Measurements from ENCODE around the gene HLA-E. TPM values are rescaled to one million over a fixed set of nuclear protein-coding genes. Genes with fewer than 3 reads are reported as not detected.
"Not testable (repeated sequence)": the region's sequence is repeated elsewhere in the genome, so short reads cannot be mapped to it uniquely, and the experiment has no call there.

HLA-E gene
- total RNA-seq, 1 donor from 2014 or later: 89.9 TPM

DNA sequence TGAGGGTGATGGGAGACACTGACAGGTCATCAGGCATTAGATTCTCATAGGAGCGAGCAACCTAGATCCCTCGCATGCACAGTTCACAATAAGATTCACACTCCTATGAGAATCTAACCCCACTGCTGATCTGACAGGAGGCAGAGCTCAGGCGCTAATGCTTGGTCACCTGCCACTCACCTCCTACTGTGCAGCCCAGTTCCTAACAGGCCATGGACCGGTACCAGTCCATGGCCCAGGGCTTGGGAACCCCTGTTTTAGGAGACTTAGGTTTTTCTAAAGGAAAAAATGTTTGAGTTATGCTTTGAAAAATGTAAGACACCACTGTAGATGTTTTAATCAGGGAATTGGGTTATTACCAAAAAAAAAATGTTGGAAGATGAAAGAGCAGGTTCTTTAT is 6.7 kb downstream of the HLA-E start:
- Mint-ChIP-seq H3K9me3 (ENCODE audit: low read depth) (no peaks in the 10 kb centered on the region), H3K36me3 (ENCODE audit: low read depth) (peaks cover 10% of the 10 kb centered on the region), H3K4me3 (ENCODE audit: unreplicated experiment) (no peak overlapping the region), H3K27me3 (ENCODE audit: low read depth) (no peaks in the 10 kb centered on the region), H3K4me1 (ENCODE audit: low read depth) (peaks cover 8% of the 10 kb centered on the region), H3K27ac (ENCODE audit: unreplicated experiment) (no peak overlapping the region)
- DNase-seq (ENCODE audit: low spot score): no peak
- TF ChIP-seq, protein P1, sequence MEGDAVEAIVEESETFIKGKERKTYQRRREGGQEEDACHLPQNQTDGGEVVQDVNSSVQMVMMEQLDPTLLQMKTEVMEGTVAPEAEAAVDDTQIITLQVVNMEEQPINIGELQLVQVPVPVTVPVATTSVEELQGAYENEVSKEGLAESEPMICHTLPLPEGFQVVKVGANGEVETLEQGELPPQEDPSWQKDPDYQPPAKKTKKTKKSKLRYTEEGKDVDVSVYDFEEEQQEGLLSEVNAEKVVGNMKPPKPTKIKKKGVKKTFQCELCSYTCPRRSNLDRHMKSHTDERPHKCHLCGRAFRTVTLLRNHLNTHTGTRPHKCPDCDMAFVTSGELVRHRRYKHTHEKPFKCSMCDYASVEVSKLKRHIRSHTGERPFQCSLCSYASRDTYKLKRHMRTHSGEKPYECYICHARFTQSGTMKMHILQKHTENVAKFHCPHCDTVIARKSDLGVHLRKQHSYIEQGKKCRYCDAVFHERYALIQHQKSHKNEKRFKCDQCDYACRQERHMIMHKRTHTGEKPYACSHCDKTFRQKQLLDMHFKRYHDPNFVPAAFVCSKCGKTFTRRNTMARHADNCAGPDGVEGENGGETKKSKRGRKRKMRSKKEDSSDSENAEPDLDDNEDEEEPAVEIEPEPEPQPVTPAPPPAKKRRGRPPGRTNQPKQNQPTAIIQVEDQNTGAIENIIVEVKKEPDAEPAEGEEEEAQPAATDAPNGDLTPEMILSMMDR (IDR thresholded peaks at IDR 0.05): no peak

DNA sequence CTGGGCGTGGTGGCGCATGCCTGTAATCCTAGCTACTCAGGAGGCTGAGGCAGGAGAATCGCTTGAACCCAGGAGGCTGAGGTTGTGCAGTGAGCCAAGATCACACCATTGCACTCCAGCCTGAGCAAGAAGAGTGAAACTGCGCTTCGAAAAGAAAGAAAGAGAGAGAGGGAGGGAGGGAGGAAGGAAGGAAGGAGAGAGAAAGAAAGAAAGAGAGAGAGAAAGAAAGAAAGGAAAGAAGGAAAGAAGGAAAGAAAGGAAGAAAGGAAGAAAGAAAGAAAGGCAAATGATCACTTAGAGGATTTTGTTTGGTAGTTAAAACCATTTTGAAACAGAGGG is 7.9 kb downstream of the HLA-E start:
- not testable (repeated sequence) for H3K27me3 Mint-ChIP-seq (ENCODE audit: low read depth); H3K9me3 Mint-ChIP-seq (ENCODE audit: low read depth); H3K36me3 Mint-ChIP-seq (ENCODE audit: low read depth)

DNA sequence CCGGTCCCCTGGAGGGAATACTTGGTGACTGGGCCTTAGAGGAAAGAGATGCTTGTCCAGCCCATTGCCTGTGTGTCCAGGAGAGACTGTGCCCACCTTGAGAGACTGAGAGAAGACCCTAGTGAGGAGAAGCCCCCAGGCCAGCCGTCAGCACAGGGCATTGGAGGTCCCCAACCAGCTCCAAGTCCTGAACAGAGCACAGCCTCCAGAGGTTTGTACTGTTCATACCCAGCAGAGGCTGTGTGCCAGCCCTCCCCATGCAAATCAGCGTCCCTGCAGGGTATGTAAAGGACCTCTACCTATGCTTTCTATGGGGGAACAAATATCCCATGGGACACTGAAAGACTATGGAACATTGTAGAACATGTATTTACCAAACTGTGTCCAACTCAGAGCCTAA is 8.4 kb downstream of the HLA-E start:
- no peaks in the 10 kb centered on the region for H3K9me3 Mint-ChIP-seq (ENCODE audit: low read depth)
- H3K4me1 Mint-ChIP-seq (ENCODE audit: low read depth): peaks cover 8% of the 10 kb centered on the region
- DNase-seq (ENCODE audit: low spot score): no peak
- H3K27ac Mint-ChIP-seq (ENCODE audit: unreplicated experiment): no peak overlapping the region
- no peak overlapping the region for H3K4me3 Mint-ChIP-seq (ENCODE audit: unreplicated experiment)
- TF ChIP-seq, protein P1 (IDR thresholded peaks at IDR 0.05): no peak
- H3K36me3 Mint-ChIP-seq (ENCODE audit: low read depth): peaks cover under 1% of the 10 kb centered on the region
- H3K27me3 Mint-ChIP-seq (ENCODE audit: low read depth): no peaks in the 10 kb centered on the region

More for the DNA sequence above, 7.9 kb downstream of the HLA-E start:
- H3K27ac Mint-ChIP-seq (ENCODE audit: unreplicated experiment); DNase-seq (ENCODE audit: low spot score); H3K4me3 Mint-ChIP-seq (ENCODE audit: unreplicated experiment); H3K4me1 Mint-ChIP-seq (ENCODE audit: low read depth): not testable (repeated sequence)

DNA sequence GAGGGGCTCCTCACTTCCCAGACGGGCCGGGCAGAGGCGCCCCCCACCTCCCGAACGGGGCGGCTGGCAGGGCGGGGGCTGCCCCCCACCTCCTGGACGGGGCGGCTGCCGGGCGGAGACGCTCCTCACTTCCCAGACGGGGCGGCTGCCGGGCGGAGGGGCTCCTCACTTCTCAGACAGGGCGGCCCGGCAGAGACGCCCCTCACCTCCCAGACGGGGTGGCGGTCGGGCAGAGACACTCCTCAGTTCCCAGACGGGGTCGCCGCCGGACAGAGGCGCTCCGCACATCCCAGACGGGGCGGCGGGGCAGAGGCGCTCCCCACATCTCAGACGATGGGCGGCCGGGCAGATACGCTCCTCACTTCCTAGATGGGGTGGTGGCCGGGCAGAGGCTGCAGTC is 9.4 kb downstream of the HLA-E start:
- not testable (repeated sequence) for H3K36me3 Mint-ChIP-seq (ENCODE audit: low read depth); H3K4me3 Mint-ChIP-seq (ENCODE audit: unreplicated experiment); H3K27ac Mint-ChIP-seq (ENCODE audit: unreplicated experiment); DNase-seq (ENCODE audit: low spot score); H3K4me1 Mint-ChIP-seq (ENCODE audit: low read depth); H3K9me3 Mint-ChIP-seq (ENCODE audit: low read depth); H3K27me3 Mint-ChIP-seq (ENCODE audit: low read depth)

DNA sequence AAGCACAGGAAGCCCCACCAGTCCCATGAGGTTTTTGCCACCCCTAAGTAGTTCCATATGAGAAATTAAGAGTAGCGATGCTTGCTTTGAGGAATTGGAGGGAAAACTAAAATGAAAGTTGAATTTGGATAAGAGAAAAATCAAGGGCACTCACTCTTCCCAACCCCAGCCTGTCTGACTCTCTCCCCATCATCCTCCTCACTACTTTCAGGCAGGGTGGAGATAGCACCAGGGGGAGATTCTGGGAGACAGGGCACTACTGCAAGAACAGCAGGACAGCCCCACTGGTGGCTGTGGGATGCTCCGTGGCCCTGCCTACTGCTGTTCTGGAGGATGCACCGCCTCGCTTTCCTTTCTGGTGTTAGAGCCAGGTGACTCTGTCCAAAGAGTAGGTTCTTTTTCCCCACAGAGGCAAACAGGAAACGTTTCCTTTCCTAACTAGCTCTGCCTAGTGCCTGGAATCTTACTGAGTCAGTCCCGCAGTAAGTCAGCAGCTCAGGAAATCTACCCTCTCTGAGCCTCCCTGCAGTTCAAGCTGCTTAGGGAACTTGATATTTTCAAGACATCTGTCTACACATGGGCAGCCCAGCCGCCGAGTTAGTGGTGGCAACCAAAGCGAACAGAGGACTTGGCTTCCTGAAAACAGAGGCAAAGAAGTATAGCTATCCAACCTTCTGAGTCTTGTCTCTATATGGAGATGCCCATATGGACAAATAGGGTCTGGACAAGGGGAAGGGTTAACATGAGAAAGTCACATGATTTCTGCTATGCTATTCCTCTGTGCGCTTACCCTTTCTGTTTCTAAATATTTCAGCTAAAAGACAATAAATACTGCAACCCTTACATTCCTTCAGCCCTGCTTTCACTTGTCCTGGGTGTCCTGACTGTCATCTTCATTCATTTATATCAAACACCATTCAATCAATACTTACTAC is 11.4 kb downstream of the HLA-E start:
- DNase-seq (ENCODE audit: low spot score): no peak
- Mint-ChIP-seq H3K4me3 (ENCODE audit: unreplicated experiment) (no peak overlapping the region), H3K27ac (ENCODE audit: unreplicated experiment) (no peak overlapping the region), H3K27me3 (ENCODE audit: low read depth) (no peaks in the 10 kb centered on the region), H3K9me3 (ENCODE audit: low read depth) (no peaks in the 10 kb centered on the region), H3K4me1 (ENCODE audit: low read depth) (peaks cover 8% of the 10 kb centered on the region), H3K36me3 (ENCODE audit: low read depth) (no peaks in the 10 kb centered on the region)
- TF ChIP-seq, protein P1 (IDR thresholded peaks at IDR 0.05): no peak

DNA sequence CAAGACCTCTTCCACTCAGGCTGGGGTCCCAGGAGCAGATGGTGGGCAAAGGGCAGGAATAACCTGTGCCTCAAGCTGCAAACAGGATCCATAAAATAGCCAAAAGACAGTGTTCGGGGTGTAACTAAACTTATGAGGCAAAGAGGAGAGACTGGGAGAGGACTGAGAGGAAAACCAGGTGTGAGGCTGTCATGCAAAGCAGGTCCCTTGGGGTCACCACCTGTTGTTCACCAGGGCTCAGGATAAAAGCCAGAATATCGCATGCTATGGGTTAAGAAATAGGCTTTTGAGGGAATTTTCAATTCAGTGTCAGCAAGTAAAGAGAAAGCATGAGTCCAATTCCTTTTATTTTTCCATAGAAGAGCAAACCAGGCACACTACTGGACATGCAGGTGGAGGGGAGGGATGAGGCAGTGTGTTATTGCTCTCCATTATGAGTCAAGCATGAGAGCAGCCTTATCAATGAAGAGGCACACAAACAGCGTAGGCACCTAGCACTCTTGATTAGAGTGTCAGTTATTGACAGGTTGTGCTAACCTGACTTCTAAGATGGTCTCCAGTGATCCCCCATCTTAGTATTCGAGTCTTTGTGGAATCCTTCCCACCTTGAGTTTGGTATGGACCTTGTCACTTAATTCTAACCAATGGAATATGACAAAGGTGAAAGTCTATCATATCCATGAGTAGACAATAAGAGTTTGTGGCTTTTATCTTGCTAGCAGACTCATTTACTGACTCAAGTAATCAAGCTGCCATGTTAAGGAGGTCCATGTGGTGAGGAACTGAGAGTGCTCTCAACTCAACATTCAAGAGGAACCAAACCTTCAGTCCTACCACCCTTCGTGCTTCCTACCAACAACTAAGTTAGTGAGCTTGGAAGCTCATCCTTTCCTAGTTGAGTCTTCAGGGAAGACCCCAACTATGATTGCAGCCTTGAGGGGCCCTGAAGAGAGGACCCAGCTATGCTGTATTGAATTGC is 18.8 kb downstream of the HLA-E start:
- H3K36me3 Mint-ChIP-seq (ENCODE audit: low read depth): no peaks in the 10 kb centered on the region
- no peak overlapping the region for H3K27ac Mint-ChIP-seq (ENCODE audit: unreplicated experiment)
- DNase-seq (ENCODE audit: low spot score): no peak
- H3K9me3 Mint-ChIP-seq (ENCODE audit: low read depth): no peaks in the 10 kb centered on the region
- no peaks in the 10 kb centered on the region for H3K4me1 Mint-ChIP-seq (ENCODE audit: low read depth)
- TF ChIP-seq, protein P1 (IDR thresholded peaks at IDR 0.05): no peak
- no peak overlapping the region for H3K4me3 Mint-ChIP-seq (ENCODE audit: unreplicated experiment)
- peaks cover 3% of the 10 kb centered on the region for H3K27me3 Mint-ChIP-seq (ENCODE audit: low read depth)

Data from chondrocyte (in vitro differentiated cells).